Peyer's patch (tissue), 4 donors: ENCODE data around the gene FAM219A. TPM values are rescaled to one million over a fixed set of nuclear protein-coding genes. Genes with fewer than 3 reads are reported as not detected.
A peak's percentile ranks its signal among the peaks of the same experiment; 100 is the strongest.
"Not testable (repeated sequence)": the region's sequence is repeated elsewhere in the genome, so short reads cannot be mapped to it uniquely, and the experiment has no call there.

Experiments
- DNase-seq, 3 donors: peaks; one replicate each; pipeline ENCODE4 v3.0.0-alpha.2; 2017 to 2019
- H3K27ac ChIP-seq, 4 donors: fragments of 200-600 bp; sonication (generic); one replicate each; pipeline ENCODE4 v1.5.1; 2016 to 2019
- H3K27me3 ChIP-seq, 2 donors: fragments of 200-600 bp; sonication (generic); one replicate each; pipeline ENCODE4 v1.5.1; 2019
- H3K36me3 ChIP-seq, 3 donors: fragments of 200-600 bp; sonication (generic); one replicate each; pipeline ENCODE4 v1.5.1; 2016 to 2019
- H3K4me1 ChIP-seq, 4 donors: fragments of 200-600 bp; sonication (generic); one replicate each; pipeline ENCODE4 v1.5.1; 2016 to 2019
- H3K4me3 ChIP-seq, 4 donors: fragments of 200-600 bp; sonication (generic); 1 replicate in 3 of 4; 2 replicates in 1 of 4; pipeline ENCODE4 v1.5.1; 2016 to 2019; ENCODE audit warnings: mild to moderate bottlenecking in 1 of 4
- H3K9me3 ChIP-seq, 4 donors: fragments of 200-600 bp; sonication (generic); one replicate each; pipeline ENCODE4 v1.5.1; 2016 to 2019; ENCODE audit warnings: mild to moderate bottlenecking in 1 of 4
- CTCF ChIP-seq, 6 experiments: fragments of 450-650 bp in 4 of 6; fragments of 200-600 bp in 2 of 6; sonication (generic) in 1 of 6; IDR thresholded peaks; one replicate each; pipeline ENCODE4 v1.5.1; 2017 to 2019; ENCODE audit warnings: antibody characterized with exemption in 6 of 6, mild to moderate bottlenecking in 3 of 6, moderate library complexity in 1 of 6
- POLR2A ChIP-seq, 2 donors: fragments of 450-650 bp; IDR thresholded peaks; one replicate each; pipeline ENCODE4 v1.5.1; 2017; ENCODE audit warnings: antibody characterized with exemption in 2 of 2, mild to moderate bottlenecking in 2 of 2, moderate library complexity in 2 of 2
- total RNA-seq, 4 donors: library from RNA; depleted of rRNA; stranded (reverse); fragments of >200 nt; gene quantifications; one replicate each; pipeline ENCODE4 v1.1.0, GENCODE V29; 2016

Gene FAM219A
- total RNA-seq, 4 donors from 2014 or later, result 6.0 to 13.2 (median 9.5) TPM

GRCh38 chr9:34372467-34373011 lies 85.8 kb downstream of the FAM219A start:
- TF ChIP-seq POLR2A (IDR thresholded peaks at IDR 0.05) (no peak), CTCF (IDR thresholded peaks at IDR 0.05) (no peak)
- no peak for DNase-seq
- H3K4me3 ChIP-seq, result no peak overlapping the region
- H3K36me3 ChIP-seq, result peaks cover 0 to 41% (median 0%) of the 10 kb centered on the region in 3 donors
- peaks cover 0 to 22% (median 2%) of the 10 kb centered on the region in 4 donors for H3K4me1 ChIP-seq
- no peaks in the 10 kb centered on the region for H3K27me3 ChIP-seq
- no peak overlapping the region for H3K27ac ChIP-seq
- H3K9me3 ChIP-seq, result no peaks in the 10 kb centered on the region

- peaks cover 0 to 44% (median 0%) of the 10 kb centered on the region in 3 donors for H3K36me3 ChIP-seq
- H3K9me3 ChIP-seq, result no peaks in the 10 kb centered on the region
- TF ChIP-seq CTCF (IDR thresholded peaks at IDR 0.05) (no peak), POLR2A (IDR thresholded peaks at IDR 0.05) (no peak)
- no peak overlapping the region for H3K4me3 ChIP-seq
- no peak overlapping the region for H3K27ac ChIP-seq
- H3K4me1 ChIP-seq, result peaks cover 0 to 21% (median 0%) of the 10 kb centered on the region in 4 donors
- DNase-seq, result no peak
- no peaks in the 10 kb centered on the region for H3K27me3 ChIP-seq
Measured at GRCh38 chr9:34371886-34372466, 86.4 kb downstream of the FAM219A start.

GRCh38 chr9:34370970-34371880 lies 87.1 kb downstream of the FAM219A start:
- H3K36me3 ChIP-seq, result peaks cover 0 to 44% (median 0%) of the 10 kb centered on the region in 3 donors
- H3K27ac ChIP-seq, result no peak overlapping the region
- H3K4me1 ChIP-seq, result peaks cover 0 to 19% (median 0%) of the 10 kb centered on the region in 4 donors
- DNase-seq, result no peak
- H3K9me3 ChIP-seq, result no peaks in the 10 kb centered on the region
- no peaks in the 10 kb centered on the region for H3K27me3 ChIP-seq
- no peak for TF ChIP-seq POLR2A (IDR thresholded peaks at IDR 0.05)
- no peak for TF ChIP-seq CTCF (IDR thresholded peaks at IDR 0.05)
- H3K4me3 ChIP-seq, result peak overlapping the region in 3 of 4 donors; percentile 12 to 21 (median 15)

GRCh38 chr9:34370335-34370969 lies 87.9 kb downstream of the FAM219A start:
- no peak overlapping the region for H3K4me3 ChIP-seq
- no peak overlapping the region for H3K27ac ChIP-seq
- no peaks in the 10 kb centered on the region for H3K9me3 ChIP-seq
- no peak for DNase-seq
- TF ChIP-seq POLR2A (IDR thresholded peaks at IDR 0.05) (no peak), CTCF (IDR thresholded peaks at IDR 0.05) (no peak)
- peaks cover 0 to 12% (median 0%) of the 10 kb centered on the region in 4 donors for H3K4me1 ChIP-seq
- no peaks in the 10 kb centered on the region for H3K27me3 ChIP-seq
- H3K36me3 ChIP-seq, result peaks cover 0 to 44% (median 0%) of the 10 kb centered on the region in 3 donors

GRCh38 chr9:34369636-34370035 lies 88.7 kb downstream of the FAM219A start:
- Histone ChIP-seq H3K4me1 (peaks cover 0 to 12% (median 0%) of the 10 kb centered on the region in 4 donors), H3K9me3 (no peaks in the 10 kb centered on the region), H3K27ac (no peak overlapping the region), H3K27me3 (no peaks in the 10 kb centered on the region), H3K4me3 (no peak overlapping the region), H3K36me3 (peaks cover 0 to 44% (median 0%) of the 10 kb centered on the region in 3 donors)
- DNase-seq, result no peak
- TF ChIP-seq POLR2A (IDR thresholded peaks at IDR 0.05) (no peak), CTCF (IDR thresholded peaks at IDR 0.05) (no peak)

- not testable (repeated sequence) for H3K4me3 ChIP-seq, H3K4me1 ChIP-seq, DNase-seq, H3K9me3 ChIP-seq, H3K27ac ChIP-seq, H3K27me3 ChIP-seq
- H3K36me3 ChIP-seq, result peaks cover 0 to 44% (median 0%) of the 10 kb centered on the region in 3 donors
Measured at GRCh38 chr9:34368796-34369195, 89.6 kb downstream of the FAM219A start.

- not testable (repeated sequence) for H3K27ac ChIP-seq, H3K9me3 ChIP-seq, H3K27me3 ChIP-seq, H3K4me1 ChIP-seq, DNase-seq, H3K4me3 ChIP-seq
- peaks cover 0 to 44% (median 0%) of the 10 kb centered on the region in 3 donors for H3K36me3 ChIP-seq
Measured at GRCh38 chr9:34367751-34368410, 90.5 kb downstream of the FAM219A start.
